Right lobe of liver (tissue), 4 donors: ENCODE results near the gene FFAR1.

Experiments
- POLR2A ChIP-seq: fragments of 450-650 bp; IDR thresholded peaks from one replicate; pipeline ENCODE4 v1.6.1; 2017; ENCODE audit warnings: antibody characterized with exemption, mild to moderate bottlenecking
- TF ChIP-seq, protein P1 (sequence below), 4 donors: fragments of 200-600 bp in 3 of 4; fragments of 450-650 bp in 1 of 4; IDR thresholded peaks; one replicate each; pipeline versions ENCODE4 v1.5.1 to v1.8.0; 2016 to 2022; ENCODE audit warnings: antibody characterized with exemption in 4 of 4, mild to moderate bottlenecking in 2 of 4
- donor health status: DM: no; HTN: no; CAD: no.
- donor health status: DM: no; HTN: no; CAD: no.
- donor health status: DM: no; HTN: yes; CAD: no.

DNA sequence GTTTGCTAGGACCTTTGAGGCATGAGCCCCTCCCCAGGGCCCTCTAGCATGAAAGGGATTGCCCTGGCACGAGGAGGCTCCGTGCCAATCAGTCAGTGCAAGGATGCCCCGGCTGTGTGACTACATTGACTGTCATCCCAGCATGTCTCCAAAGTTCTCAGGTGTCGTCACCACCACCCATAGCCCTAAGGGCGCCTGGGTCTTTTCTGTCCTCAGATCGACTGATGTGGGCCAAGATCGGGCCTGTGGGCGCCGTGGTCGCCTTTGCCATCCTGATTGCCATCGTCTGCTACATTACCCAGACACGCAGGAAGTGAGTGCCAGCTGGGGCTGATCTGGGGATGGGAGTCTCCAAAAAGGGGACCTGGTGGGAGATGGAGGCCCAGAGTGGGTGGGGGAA lies 37.4 kb upstream of the FFAR1 start:
- TF ChIP-seq POLR2A: no peak
- TF ChIP-seq, protein P1, sequence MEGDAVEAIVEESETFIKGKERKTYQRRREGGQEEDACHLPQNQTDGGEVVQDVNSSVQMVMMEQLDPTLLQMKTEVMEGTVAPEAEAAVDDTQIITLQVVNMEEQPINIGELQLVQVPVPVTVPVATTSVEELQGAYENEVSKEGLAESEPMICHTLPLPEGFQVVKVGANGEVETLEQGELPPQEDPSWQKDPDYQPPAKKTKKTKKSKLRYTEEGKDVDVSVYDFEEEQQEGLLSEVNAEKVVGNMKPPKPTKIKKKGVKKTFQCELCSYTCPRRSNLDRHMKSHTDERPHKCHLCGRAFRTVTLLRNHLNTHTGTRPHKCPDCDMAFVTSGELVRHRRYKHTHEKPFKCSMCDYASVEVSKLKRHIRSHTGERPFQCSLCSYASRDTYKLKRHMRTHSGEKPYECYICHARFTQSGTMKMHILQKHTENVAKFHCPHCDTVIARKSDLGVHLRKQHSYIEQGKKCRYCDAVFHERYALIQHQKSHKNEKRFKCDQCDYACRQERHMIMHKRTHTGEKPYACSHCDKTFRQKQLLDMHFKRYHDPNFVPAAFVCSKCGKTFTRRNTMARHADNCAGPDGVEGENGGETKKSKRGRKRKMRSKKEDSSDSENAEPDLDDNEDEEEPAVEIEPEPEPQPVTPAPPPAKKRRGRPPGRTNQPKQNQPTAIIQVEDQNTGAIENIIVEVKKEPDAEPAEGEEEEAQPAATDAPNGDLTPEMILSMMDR (IDR thresholded peaks at IDR 0.05): no peak
